K562 (cell line): ENCODE results near the gene EFNA5. TPM values are rescaled to one million over a fixed set of nuclear protein-coding genes. Genes with fewer than 3 reads are reported as not detected.

Experiments used
- ARID4B ChIP-seq: sonication (generic); formaldehyde crosslinking; IDR thresholded peaks from 2 replicates; pipeline ENCODE4 v1.8.0; 2022; ENCODE audit warnings: mild to moderate bottlenecking, missing genetic modification reagents
- KLF6 ChIP-seq: fragments of 250-450 bp; sonication (Bioruptor Pico); IDR thresholded peaks from 2 replicates; pipeline ENCODE4 v1.4.0; 2020; ENCODE audit warnings: mild to moderate bottlenecking, moderate library complexity, borderline replicate concordance
- MGA ChIP-seq: fragments of 450-650 bp; IDR thresholded peaks from 2 replicates; pipeline ENCODE4 v1.6.1; 2016; ENCODE audit warnings: mild to moderate bottlenecking, moderate library complexity
- PURB ChIP-seq: sonication (generic); formaldehyde crosslinking; IDR thresholded peaks from 2 replicates; pipeline ENCODE4 v1.9.0; 2021; ENCODE audit warnings: low read depth, mild to moderate bottlenecking, missing genetic modification reagents
- ZNF165 ChIP-seq: fragments of 250-450 bp; sonication (Bioruptor Pico); IDR thresholded peaks from 2 replicates; pipeline ENCODE4 v1.4.0; 2020; ENCODE audit warnings: borderline replicate concordance
- ZNF212 ChIP-seq: fragments of 450-650 bp; formaldehyde crosslinking; IDR thresholded peaks from 2 replicates; pipeline ENCODE4 v1.4.0; 2020; ENCODE audit warnings: mild to moderate bottlenecking
- ZNF277 ChIP-seq: fragments of 250-450 bp; sonication (Bioruptor Pico); IDR thresholded peaks from 2 replicates; pipeline ENCODE4 v1.8.0; 2022; ENCODE audit warnings: inconsistent platforms, mild to moderate bottlenecking, moderate library complexity, borderline replicate concordance
- polyA plus RNA-seq, 8 experiments: library from polyadenylated mRNA; depleted of rRNA in 4 of 8; stranded (reverse) in 5 of 8; unstranded in 3 of 8; fragments of >200 nt; fragmentation: Nextera tagmentation in 2 of 8; fragmentation: Illumina TruSeq in 1 of 8; extraction: Ambion mirVana in 2 of 8; extraction: Trizol in 1 of 8; gene quantifications; 2 replicates each; pipeline versions ENCODE4 v1.2.1 to v1.2.3, GENCODE V29; 2011 to 2014; ENCODE audit warnings: inconsistent platforms in 1 of 8, missing spikeins in 1 of 8
- total RNA-seq, 7 experiments: library from RNA; depleted of rRNA in 6 of 7; stranded (reverse); fragments of >200 nt in 6 of 7; fragmentation: Illumina TruSeq in 2 of 7; extraction: Trizol in 2 of 7; gene quantifications; 2 replicates each; pipeline versions ENCODE4 v1.2.1 to v1.2.3, GENCODE V29; 2011 to 2021; ENCODE audit warnings: low replicate concordance in 1 of 7

Gene EFNA5
- total and polyA plus RNA-seq, 9 of the 15 experiments (the other 6 are each of a cell fraction or from before 2014, with no cell fraction given) = 0.20 TPM; not detected in 8

GRCh38 chr5:107352576-107352975 is 318.2 kb downstream of the EFNA5 start (continued):
- TF ChIP-seq MGA = no peak
- no peak for TF ChIP-seq ZNF277 (CRISPR knock-in tag)
- no peak for TF ChIP-seq KLF6 (CRISPR knock-in tag)
- no peak for TF ChIP-seq ARID4B
- TF ChIP-seq ZNF165 (CRISPR knock-in tag) = no peak
- TF ChIP-seq PURB = no peak
- no peak for TF ChIP-seq ZNF212
